HG03575 (cell line): ENCODE data around the gene CXXC4.

Experiments
- ATAC-seq: cut with Tn5 transposase; IDR thresholded peaks from one replicate; pipeline ENCODE4 v1.9.1; 2021; ENCODE audit not compliant: unreplicated experiment, insufficient number of reproducible peaks, low FRiP score; ENCODE audit errors: extremely low read depth

Gene CXXC4

DNA sequence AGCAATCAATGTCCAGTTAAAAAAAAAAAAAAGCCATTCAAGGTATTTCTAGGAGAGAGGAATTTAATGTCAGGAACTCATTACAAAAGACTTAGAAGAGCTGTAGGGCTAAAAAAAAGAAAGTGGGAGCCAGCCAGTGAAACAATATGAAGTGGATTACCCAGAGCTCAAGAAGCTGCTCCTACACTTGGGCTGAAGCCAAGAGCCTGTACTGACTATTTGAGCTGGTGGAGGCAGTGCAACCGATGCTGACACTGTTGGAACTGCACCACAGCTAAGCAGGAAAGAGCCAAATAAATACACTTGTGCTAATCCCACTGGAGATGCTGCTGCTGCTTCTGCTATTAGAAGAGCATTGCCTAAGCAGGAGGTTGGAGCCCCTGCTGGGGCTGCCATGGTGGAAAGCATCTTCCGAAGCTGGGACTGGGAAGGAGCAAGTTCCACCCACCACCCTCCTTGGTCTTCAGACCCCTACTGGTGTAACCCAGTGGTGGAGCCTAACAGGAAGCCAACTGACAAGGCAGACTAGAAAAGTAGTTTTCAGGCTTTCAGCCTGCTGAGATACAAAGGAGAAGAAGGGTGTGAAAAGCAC lies 65.4 kb downstream of the CXXC4 start:
- ATAC-seq, result no peak

DNA sequence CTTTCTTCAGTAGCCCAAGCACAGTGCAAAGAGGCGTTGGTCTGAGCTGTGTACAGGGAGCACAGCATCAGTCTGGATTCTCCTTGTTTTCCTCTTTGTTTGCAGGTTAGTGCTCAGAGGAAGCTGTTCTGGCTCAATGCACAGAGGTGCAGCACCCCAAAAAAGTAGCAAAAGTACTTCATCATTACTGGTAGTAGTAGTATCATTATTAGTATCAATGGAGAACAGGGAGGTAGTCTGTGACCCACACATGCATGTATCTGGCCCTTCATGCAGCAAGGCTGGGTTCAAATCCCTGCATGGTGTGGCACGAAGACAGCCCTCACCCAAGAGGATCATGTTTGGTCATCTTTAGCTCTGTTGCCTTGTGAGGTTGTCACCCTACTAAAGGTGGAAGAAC lies 68.7 kb downstream of the CXXC4 start:
- no peak for ATAC-seq

DNA sequence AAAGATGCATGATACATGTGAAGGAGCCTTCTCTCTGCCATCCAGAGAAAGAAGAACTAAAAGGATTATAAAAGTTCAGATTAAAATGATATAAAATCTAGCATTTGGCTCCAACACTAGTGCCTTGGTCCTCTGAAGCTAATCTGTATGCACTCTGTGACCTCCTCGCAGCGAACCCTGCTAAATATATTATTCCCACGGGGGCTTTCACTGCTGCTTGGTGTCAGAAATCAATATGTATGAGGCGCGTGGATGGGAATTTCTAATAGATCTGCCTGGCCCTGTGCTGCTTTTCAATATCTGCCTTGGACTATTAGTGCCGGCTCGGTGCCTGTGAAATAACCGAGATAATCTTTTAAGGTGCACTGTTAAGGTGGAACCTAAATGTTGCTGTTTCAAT lies 69.7 kb downstream of the CXXC4 start:
- no peak for ATAC-seq

DNA sequence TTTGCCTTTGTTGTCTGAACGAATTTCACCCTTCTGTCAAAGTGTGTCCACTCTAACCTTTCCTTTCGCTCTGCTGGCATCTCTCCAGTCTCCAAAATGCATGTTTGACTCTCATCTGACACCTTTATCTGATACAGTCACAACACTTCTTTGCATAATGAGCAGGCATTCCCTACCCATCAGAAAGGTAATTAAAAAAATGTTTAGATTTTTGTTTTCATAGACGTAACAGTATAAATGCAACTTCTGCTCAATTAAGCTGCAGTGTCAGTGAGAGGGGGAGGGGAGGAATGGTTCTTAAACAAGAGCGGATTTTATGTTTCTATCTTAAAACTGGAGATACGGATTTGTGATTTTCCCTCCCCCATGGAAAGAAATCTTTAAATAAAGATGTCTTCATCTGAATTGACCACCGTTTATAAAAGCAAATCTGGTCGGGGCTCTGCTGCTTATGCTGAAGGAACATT lies 70.2 kb downstream of the CXXC4 start:
- no peak for ATAC-seq

DNA sequence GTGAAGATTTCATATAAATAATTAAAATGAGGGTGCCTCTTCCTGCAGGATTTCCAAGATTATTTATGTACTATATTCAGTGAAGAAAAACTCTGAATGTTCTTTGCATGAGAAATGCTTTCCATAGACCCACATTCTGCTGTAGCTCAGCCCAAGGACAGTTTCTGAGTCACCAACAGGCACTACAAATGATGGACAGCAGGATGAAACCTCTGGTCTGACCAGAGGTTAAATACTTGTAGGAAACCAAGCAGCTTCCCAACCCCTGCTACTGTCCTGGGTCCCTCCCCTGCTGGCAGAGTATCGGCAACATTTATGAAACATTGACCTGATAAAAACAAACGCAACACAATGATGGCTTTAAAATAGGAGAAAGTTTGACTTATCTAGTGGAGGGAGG lies 73.1 kb downstream of the CXXC4 start:
- ATAC-seq, result no peak

DNA sequence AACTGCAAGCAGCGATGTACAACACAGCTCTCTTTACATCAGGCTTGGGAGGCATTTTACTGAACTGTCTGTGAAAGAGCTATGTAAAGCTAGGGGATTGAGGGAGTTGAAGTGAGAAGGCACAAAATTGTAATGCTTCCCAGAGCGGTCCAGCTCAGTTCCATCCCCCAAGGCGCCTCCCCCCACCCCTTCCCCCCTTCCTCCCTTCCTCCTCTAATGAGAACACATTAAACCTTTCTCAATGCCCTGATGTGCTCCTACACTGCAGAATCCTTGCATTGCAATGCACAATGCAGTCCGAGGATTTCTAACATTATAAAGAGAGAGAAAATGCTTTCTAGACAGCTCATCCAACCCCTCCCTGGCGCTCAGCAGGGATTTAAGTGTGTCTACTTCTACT lies 73.9 kb downstream of the CXXC4 start:
- ATAC-seq, result no peak
